AG04449 (cell line): Measurements from ENCODE around the gene YWHAH.

Experiments used
- CTCF ChIA-PET: fragments of 350-600 bp; formaldehyde crosslinking; extraction: SDS; loops from one replicate; lab custom pipeline; 2021; ENCODE audit warnings: antibody characterized with exemption; lab: Yijun Ruan, JAX
- POLR2A ChIA-PET: fragments of 400-600, 350-600 bp; formaldehyde crosslinking; extraction: SDS; loops from one replicate; lab custom pipeline; 2020; ENCODE audit warnings: antibody characterized with exemption, inconsistent platforms; lab: Yijun Ruan, JAX
- DNase-seq: peaks from one replicate; pipeline ENCODE4 v3.0.0-alpha.2; 2010; ENCODE audit warnings: low read depth, low spot score
- H3K4me3 ChIP-seq: 2 replicates; pipeline ENCODE4 v1.5.1; 2011; ENCODE audit warnings: low read depth, mild to moderate bottlenecking, control low read depth, low read length
- CTCF ChIP-seq: IDR thresholded peaks from one replicate; pipeline ENCODE4 v1.5.1; 2011; ENCODE audit warnings: mild to moderate bottlenecking, moderate library complexity, low read length, control low read depth, inconsistent platforms; ENCODE audit not compliant: insufficient read depth; ENCODE audit errors: missing control alignments

The YWHAH gene

GRCh38 chr22:31956360-31956759 lies 12.0 kb downstream of the YWHAH start:
- H3K4me3 ChIP-seq: no peak overlapping the region
- DNase-seq: no peak
- ChIA-PET POLR2A (no interaction called here), CTCF (interaction anchor here (1.3 to 8.6 kb wide), 2 partner anchors 15 to 291 kb away, joined by 3 to 89 read pairs; no protein-coding TSS in a partner anchor)
- TF ChIP-seq CTCF: no peak

GRCh38 chr22:31957970-31958594 lies 13.7 kb downstream of the YWHAH start:
- no peak for TF ChIP-seq CTCF
- POLR2A ChIA-PET: no interaction called here
- H3K4me3 ChIP-seq: no peak overlapping the region
- CTCF ChIA-PET: interaction anchor here (1.6 to 8.6 kb wide), 2 partner anchors 13 to 295 kb away, joined by 5 to 89 read pairs; no protein-coding TSS in a partner anchor
- no peak for DNase-seq

DNA sequence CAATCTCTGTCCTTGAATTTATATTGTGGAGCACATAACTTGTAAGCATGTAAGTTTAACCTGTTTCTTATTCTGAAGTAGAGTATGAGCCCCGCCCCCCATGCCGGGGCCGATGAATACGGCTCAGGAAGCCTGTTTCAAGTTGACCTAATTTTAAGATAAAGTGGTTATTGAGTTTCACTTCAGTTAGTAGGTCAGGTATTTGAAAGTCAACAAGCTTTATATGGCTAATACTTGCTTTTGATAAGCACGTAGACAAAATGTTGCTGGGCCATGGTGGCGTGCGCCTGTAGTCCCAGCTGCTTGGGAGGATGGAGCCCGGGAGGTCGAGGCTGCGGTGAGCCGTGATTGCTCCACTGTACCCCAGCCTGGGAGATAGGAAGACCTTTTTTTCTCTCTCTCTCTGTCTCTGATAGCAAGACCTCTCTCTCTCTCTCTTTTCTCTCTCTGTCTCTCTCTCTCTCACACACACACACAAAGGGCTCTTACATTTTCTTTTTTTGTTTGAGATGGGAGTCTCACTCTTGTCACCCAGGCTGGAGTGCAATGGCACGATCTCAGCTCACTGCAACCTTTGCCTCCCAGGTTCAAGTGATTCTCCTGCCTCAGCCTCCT lies 14.4 kb downstream of the YWHAH start:
- no peak for TF ChIP-seq CTCF
- POLR2A ChIA-PET: no interaction called here
- CTCF ChIA-PET: interaction anchor here (0.6 to 8.6 kb wide), 4 partner anchors 8 to 295 kb away, joined by 3 to 89 read pairs (median 5); no protein-coding TSS in a partner anchor
- DNase-seq: no peak
- no peak overlapping the region for H3K4me3 ChIP-seq

DNA sequence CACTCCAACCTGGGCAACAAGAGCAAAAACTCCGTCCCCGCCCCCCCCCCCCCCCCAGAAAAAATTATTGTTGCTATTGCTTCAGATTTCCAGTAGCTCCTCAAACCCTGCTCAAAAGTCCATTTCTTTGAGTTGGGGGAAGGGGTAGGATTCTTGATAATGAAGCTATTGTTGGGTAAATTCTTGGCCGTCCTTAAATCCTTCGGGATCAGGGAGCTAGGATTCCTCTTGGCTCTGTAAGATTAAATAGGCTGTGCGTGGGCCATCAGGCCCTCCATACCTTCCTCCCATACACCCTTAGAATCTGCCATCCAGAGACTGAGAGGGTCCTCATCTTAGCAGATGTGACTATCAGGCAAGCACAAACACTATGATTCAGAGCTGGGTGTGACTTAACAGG lies 16.4 kb downstream of the YWHAH start:
- no peak for TF ChIP-seq CTCF
- no peak for DNase-seq
- H3K4me3 ChIP-seq: no peak overlapping the region
- ChIA-PET POLR2A (interaction anchor here (1.3 kb wide), 1 partner anchor 11 kb away, joined by 3 read pairs; no protein-coding TSS in a partner anchor), CTCF (interaction anchor here (1.1 to 8.6 kb wide), 3 partner anchors 11 to 296 kb away, joined by 3 to 89 read pairs (median 16); no protein-coding TSS in a partner anchor)

DNA sequence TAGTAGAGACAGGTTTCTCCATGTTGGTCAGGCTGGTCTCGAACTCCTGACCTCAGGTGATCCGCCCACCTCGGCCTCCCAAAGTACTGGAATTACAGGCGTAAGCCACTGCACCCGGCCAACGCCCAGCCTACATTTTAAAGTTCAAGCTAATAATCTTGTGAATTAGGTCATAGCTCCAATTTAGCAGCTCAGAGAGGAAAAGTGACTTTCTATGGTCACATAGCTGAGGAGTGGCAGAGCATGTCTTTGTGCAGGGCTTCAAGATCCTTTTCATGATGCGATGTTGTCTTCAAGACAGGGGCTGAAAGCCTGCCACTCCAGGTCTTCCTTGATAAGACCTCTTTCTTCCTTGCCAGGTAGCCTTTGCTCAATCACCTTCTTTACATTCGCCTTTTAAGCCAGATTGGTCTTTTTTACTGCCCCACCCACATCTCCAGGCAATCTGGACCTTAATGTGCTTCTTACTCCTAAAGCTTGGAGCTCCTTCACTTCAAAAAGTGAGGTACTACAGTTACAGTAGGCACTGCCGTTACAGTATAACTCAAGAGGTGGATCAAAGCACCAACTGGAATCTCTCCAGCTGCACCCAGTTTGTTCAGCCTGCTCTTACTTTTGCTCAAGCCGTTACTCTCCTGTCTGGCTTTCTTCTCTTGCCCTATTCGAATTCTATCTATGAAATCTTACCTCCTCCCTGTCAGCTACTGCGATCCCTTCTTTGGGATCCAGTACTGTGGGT lies 18.2 kb downstream of the YWHAH start:
- POLR2A ChIA-PET: interaction anchor here (0.6 kb wide), 1 partner anchor 1557 kb away, joined by 3 read pairs; no protein-coding TSS in a partner anchor
- no peak for DNase-seq
- CTCF ChIA-PET: interaction anchor here (1.1 to 8.6 kb wide), 4 partner anchors 9 to 406 kb away, joined by 3 to 89 read pairs (median 10); no protein-coding TSS in a partner anchor
- H3K4me3 ChIP-seq: no peak overlapping the region
- no peak for TF ChIP-seq CTCF
